Activated B cell treated with CpG ODN at 0.5 μM for 24 hours (primary cell): ENCODE results near the gene PLPP2. TPM values are rescaled to one million over a fixed set of nuclear protein-coding genes. Genes with fewer than 3 reads are reported as not detected.
"Not testable (repeated sequence)": the region's sequence is repeated elsewhere in the genome, so short reads cannot be mapped to it uniquely, and the experiment has no call there.

Source experiments
- ATAC-seq: fragments of 200-7000 bp; cut with Tn5 transposase; one replicate; pipeline ENCODE4 v1.10.0; 2021; ENCODE audit warnings: low read depth, mild to moderate bottlenecking, moderate library complexity
- CTCF ChIA-PET: fragments of 350-600 bp; sonication (Branson Sonifier 250); formaldehyde crosslinking; loops from one replicate; lab custom pipeline; 2021; ENCODE audit warnings: antibody characterized with exemption; lab: Charles Lee
- POLR2A ChIA-PET: fragments of 350-600 bp; sonication (Branson Sonifier 250); formaldehyde crosslinking; loops from one replicate; lab custom pipeline; 2021; ENCODE audit warnings: antibody characterized with exemption; lab: Charles Lee
- DNase-seq: peaks from one replicate; pipeline ENCODE4 v3.0.0; 2022
- H3K27ac Mint-ChIP-seq: one replicate; pipeline ENCODE4 v1.8.0; 2020; ENCODE audit warnings: mixed read lengths
- H3K27me3 Mint-ChIP-seq: one replicate; pipeline ENCODE4 v1.8.0; 2021; ENCODE audit warnings: mixed read lengths
- H3K36me3 Mint-ChIP-seq: one replicate; pipeline ENCODE4 v1.8.0; 2021; ENCODE audit warnings: low read depth, mixed read lengths
- H3K4me1 Mint-ChIP-seq: one replicate; pipeline ENCODE4 v1.8.0; 2021; ENCODE audit warnings: mixed read lengths
- H3K4me3 Mint-ChIP-seq: one replicate; pipeline ENCODE4 v1.8.0; 2020; ENCODE audit warnings: mild to moderate bottlenecking, mixed read lengths
- H3K9me3 Mint-ChIP-seq: one replicate; pipeline ENCODE4 v1.8.0; 2020; ENCODE audit warnings: mixed read lengths
- CTCF ChIP-seq: fragments of 200-600 bp; IDR thresholded peaks from one replicate; pipeline ENCODE4 v1.8.0; 2022; ENCODE audit warnings: antibody characterized with exemption, mild to moderate bottlenecking
- intact Hi-C: fragments of 100-400 bp; cut with micrococcal nuclease; formaldehyde crosslinking; loops from one replicate; pipeline ENCODE4 v1.15.1; 2024
- total RNA-seq: library from RNA; stranded (reverse); gene quantifications from 2 replicates; pipeline ENCODE4 v1.2.3, GENCODE V29; 2022

Gene PLPP2
- total RNA-seq, 1 donor from 2014 or later = 0.29 TPM

- POLR2A ChIA-PET = no interaction called here
- peaks cover 10% of the 10 kb centered on the region for H3K4me1 Mint-ChIP-seq
- H3K36me3 Mint-ChIP-seq = no peaks in the 10 kb centered on the region
- no peak overlapping the region for H3K4me3 Mint-ChIP-seq
- peaks cover 33% of the 10 kb centered on the region for H3K27me3 Mint-ChIP-seq
- CTCF ChIA-PET = no interaction called here
- TF ChIP-seq CTCF = no peak
- no peaks in the 10 kb centered on the region for H3K9me3 Mint-ChIP-seq
- intact Hi-C loops = no loop called here
- DNase-seq (no peak), ATAC-seq (no peak)
- no peak overlapping the region for H3K27ac Mint-ChIP-seq
Measured at GRCh38 chr19:269241-269640, 22.0 kb downstream of the PLPP2 start.

- Mint-ChIP-seq H3K36me3 (no peaks in the 10 kb centered on the region), H3K27me3 (peaks cover 31% of the 10 kb centered on the region), H3K9me3 (no peaks in the 10 kb centered on the region), H3K27ac (no peak overlapping the region), H3K4me1 (peaks cover 10% of the 10 kb centered on the region), H3K4me3 (no peak overlapping the region)
- ChIA-PET POLR2A (no interaction called here), CTCF (no interaction called here)
- DNase-seq (no peak), ATAC-seq (no peak)
- intact Hi-C loops = no loop called here
- TF ChIP-seq CTCF = no peak
Measured at GRCh38 chr19:262125-262524, 29.1 kb downstream of the PLPP2 start.

- peaks cover 31% of the 10 kb centered on the region for H3K27me3 Mint-ChIP-seq
- DNase-seq, H3K9me3 Mint-ChIP-seq, ATAC-seq, H3K4me3 Mint-ChIP-seq, H3K4me1 Mint-ChIP-seq, CTCF ChIA-PET, intact Hi-C loops, H3K36me3 Mint-ChIP-seq, POLR2A ChIA-PET, H3K27ac Mint-ChIP-seq: not testable (repeated sequence)
Measured at GRCh38 chr19:256804-257203, 34.4 kb downstream of the PLPP2 start.

GRCh38 chr19:252421-253186 is 38.6 kb downstream of the PLPP2 start:
- H3K27ac Mint-ChIP-seq, H3K9me3 Mint-ChIP-seq, H3K36me3 Mint-ChIP-seq, CTCF ChIA-PET, H3K4me3 Mint-ChIP-seq, POLR2A ChIA-PET, DNase-seq, intact Hi-C loops, ATAC-seq, H3K4me1 Mint-ChIP-seq: not testable (repeated sequence)
- peaks cover 21% of the 10 kb centered on the region for H3K27me3 Mint-ChIP-seq

GRCh38 chr19:246551-246950 is 44.7 kb downstream of the PLPP2 start:
- Mint-ChIP-seq H3K9me3 (no peaks in the 10 kb centered on the region), H3K4me3 (no peak overlapping the region), H3K4me1 (no peaks in the 10 kb centered on the region), H3K27ac (no peak overlapping the region), H3K27me3 (no peaks in the 10 kb centered on the region), H3K36me3 (no peaks in the 10 kb centered on the region)
- no peak for TF ChIP-seq CTCF
- intact Hi-C loops = no loop called here
- no peak for ATAC-seq
- DNase-seq = no peak
- POLR2A ChIA-PET = no interaction called here
- CTCF ChIA-PET = no interaction called here

GRCh38 chr19:245900-246299 is 45.3 kb downstream of the PLPP2 start:
- H3K9me3 Mint-ChIP-seq, H3K27ac Mint-ChIP-seq, DNase-seq, intact Hi-C loops, H3K27me3 Mint-ChIP-seq, H3K4me1 Mint-ChIP-seq, H3K4me3 Mint-ChIP-seq, ATAC-seq, POLR2A ChIA-PET, H3K36me3 Mint-ChIP-seq, CTCF ChIA-PET: not testable (repeated sequence)
